GM20431 (cell line): ENCODE results near the gene CEP55.
"Not testable (repeated sequence)": the region's sequence is repeated elsewhere in the genome, so short reads cannot be mapped to it uniquely, and the experiment has no call there.

Experiments used
- in situ Hi-C: fragments of 300-500 bp; cut with MseI, MboI; formaldehyde crosslinking; loops from one replicate; pipeline ENCODE4 v1.15.0; 2020; ENCODE audit warnings: low sequenced_read_pairs; ENCODE audit not compliant: unreplicated experiment

CEP55 gene

DNA sequence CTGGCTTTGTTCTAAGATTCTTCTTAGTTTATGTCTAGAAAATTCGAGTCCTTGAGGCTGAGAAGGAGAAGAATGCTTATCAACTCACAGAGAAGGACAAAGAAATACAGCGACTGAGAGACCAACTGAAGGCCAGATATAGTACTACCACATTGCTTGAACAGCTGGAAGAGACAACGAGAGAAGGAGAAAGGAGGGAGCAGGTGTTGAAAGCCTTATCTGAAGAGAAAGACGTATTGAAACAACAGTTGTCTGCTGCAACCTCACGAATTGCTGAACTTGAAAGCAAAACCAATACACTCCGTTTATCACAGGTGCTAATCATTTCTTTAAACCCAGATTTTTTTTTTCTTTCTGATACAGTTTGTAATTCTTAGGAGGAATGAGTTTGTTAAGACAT lies 6.7 kb downstream of the CEP55 start:
- in situ Hi-C loops = no loop called here

DNA sequence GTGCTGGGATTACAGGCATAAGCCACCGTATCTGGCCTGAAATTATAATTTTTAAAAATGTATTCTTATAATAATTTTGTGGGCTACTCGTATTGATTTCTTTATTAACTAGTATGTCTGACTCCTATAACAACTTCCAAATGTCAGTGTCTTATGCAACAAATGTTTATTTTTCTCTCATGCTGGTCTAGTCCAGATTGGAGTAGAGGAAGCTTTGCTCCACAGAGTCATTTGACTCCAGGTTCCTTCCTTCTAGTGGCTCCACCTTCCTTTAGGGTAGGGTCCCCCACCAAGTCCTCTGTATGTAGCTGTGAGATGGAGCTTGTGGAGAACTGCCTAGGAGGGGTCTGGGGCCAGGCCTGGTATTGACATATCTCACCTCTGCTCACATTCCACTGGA lies 8.7 kb downstream of the CEP55 start:
- in situ Hi-C loops = no loop called here

DNA sequence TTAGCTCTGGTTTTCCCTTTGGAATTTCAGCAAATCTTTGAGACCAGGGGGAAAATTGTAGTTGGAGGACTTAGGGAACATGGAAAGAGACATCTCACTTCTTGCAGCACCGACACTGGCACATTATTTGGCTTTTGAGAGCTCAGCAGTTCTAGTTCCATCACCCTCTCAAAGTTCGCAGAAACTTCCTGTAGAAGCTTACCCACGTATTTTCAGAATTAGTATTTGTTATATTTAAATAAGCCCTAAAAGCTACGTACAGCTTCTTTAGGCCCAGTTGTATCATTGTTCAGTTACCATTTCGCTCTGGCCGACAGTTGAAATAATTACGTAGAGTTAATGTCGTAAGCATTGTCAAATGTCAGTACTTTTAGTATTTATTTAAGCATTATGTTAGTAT lies 13.4 kb downstream of the CEP55 start:
- in situ Hi-C loops = loop anchor here (10.0 kb wide), 1 partner anchor 135 kb away; no protein-coding TSS in a partner anchor

DNA sequence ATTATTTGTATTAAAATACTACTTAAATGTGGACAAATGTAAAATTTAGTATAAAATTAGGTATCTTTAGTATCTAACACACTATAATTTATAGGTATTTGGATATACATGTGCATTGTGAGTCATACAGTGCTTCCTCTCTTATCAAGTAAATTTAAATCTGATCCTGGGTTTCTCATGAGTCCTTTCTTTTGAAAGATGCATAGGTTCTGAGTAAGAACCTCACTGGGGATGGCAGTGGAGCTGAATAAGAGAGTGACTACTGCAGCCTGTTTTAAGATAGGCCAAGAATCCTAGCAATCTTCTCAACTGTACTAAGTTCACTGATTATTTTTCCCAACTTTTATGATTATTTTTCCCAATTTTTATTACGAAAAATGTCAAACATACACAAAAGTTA lies 16.2 kb downstream of the CEP55 start:
- in situ Hi-C loops = loop anchor here (10.0 kb wide), 1 partner anchor 138 kb away; no protein-coding TSS in a partner anchor

DNA sequence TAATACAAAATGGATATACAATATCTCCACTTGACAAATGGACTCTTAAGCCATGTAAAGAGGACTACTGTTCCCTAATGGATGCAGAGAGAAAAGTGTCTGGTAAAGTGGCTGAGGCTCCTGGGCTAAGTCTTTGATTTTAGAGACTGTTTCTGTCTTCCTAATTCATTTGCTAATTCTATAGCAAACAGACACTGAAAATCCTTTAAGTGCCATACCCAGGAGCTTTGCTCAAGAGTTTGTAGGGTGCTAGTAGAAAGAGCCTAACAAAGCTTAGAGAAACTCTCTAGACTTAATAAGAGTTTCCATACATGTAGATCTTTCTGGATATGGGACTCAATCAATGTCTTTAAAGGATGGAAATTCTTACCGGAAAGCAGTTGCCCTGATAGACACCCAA lies 16.7 kb downstream of the CEP55 start:
- in situ Hi-C loops = loop anchor here (10.0 kb wide), 1 partner anchor 138 kb away; no protein-coding TSS in a partner anchor

DNA sequence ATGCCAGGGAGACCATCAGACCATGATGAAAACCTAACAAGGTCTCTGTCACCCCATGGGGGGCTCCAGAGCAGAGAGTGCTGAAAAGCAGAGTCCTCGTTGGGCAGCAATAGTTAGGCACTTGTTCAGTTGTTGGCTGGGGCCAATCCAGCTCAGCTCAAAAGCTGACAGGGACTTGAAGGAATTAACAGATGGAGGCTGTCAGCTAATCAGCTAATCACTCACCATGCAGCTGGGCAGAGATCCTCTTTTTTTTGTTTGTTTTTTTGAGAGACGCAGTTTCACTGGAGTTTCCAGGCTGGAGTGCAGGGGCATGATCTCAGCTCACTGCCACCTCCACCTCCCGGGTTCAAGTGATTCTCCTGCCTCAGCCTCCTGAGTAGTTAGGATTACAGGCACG lies 18.1 kb downstream of the CEP55 start:
- in situ Hi-C loops = loop anchor here (10.0 kb wide), 1 partner anchor 140 kb away; no protein-coding TSS in a partner anchor

DNA sequence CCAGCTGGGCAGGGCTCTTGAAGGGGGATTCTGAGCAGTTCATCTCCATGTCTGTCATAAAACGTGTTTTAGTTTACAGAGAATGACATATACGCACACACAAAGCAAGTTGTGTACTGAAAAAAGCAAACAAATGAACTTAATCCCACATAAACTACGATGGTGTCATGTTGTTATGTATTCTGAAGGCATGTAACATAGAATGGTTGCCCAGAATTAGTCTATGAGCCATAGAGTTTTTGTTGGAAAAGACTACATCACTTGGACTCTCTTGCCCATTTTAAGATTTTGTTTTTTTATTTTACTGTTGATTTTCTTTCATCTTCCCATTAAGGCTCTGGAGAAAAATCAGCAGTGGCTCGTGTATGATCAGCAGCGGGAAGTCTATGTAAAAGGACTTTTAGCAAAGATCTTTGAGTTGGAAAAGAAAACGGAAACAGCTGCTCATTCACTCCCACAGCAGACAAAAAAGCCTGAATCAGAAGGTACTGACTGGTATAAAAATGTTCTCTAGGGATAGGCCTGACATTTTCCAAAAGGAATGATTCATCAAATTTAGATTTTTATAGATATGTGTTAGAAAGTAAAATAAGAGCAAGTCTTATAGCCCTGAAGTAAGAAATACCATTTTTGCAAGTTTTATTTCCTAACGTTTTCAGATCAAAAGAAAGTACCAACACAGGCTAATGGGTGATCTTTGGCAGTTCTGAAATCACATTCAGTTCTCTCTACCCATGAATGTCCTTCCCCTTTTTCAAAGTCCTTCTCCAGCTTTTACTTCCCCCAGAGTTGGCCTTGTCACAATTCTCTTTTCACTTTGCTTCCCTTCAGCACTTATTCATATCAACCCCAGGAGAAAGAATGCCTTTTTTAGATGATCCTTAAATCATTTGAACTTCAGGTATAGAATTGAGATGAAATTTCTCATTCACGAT lies 18.9 kb downstream of the CEP55 start:
- in situ Hi-C loops = loop anchor here (10.0 kb wide), 1 partner anchor 141 kb away; no protein-coding TSS in a partner anchor

DNA sequence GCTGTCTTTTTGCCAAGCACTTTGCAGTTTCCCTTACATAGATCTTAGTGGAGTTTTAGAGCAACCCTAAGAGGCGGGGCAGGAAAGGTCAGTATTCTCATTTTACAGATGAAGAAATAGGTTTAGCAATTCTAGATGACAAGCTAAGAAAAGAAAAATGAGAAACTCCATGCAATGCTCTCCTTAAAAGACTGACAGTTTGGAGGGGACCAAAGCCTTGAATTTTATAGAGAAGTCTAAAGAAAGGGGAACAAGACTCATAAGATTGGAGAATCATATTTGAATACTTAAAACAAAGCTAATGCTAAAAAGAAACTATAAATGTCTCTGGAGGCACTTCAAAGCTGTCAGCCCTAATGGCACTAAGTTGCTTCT lies 19.6 kb downstream of the CEP55 start:
- in situ Hi-C loops = loop anchor here (10.0 kb wide), 1 partner anchor 141 kb away; no protein-coding TSS in a partner anchor

DNA sequence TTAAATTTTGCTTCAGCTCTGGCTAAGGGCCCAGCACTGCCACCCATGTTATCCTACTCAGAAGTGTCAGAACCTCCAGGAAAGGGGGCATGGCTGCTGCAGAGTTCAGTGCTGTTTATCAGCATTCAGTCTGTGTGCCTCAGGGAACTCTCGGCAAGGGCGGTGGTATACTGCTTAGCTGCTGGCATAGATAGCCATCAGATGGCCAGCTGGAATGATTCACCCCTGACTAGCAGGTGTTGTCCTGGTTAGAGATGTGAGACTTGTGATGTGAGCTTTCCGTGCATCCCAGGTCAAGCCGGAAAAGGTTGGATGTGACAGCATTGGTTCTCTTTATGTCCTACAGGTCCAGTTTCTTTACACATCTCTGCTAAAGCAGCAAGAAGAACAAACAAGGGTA lies 22.1 kb downstream of the CEP55 start:
- in situ Hi-C loops = loop anchor here (10.0 kb wide), 1 partner anchor 144 kb away; no protein-coding TSS in a partner anchor

DNA sequence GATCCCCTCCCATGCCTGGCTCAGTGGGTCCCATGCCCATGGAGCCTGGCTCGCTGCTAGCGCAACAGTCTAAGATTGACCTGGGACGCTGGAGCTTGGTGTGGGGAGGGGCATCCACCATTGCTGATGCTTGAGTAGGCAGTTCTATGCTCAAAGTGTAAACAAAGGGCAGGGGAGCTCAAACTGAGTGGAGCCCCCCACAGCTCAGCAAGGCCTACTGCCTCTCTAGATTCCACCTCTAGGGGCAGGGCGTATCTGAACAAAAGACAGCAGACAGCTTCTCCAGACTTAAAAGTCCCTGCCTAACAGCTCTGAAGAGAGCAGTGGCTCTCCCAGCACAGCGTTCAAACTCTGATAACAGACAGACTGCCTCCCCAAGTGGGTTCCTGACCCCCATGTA lies 38.9 kb downstream of the CEP55 start:
- in situ Hi-C loops = no loop called here

DNA sequence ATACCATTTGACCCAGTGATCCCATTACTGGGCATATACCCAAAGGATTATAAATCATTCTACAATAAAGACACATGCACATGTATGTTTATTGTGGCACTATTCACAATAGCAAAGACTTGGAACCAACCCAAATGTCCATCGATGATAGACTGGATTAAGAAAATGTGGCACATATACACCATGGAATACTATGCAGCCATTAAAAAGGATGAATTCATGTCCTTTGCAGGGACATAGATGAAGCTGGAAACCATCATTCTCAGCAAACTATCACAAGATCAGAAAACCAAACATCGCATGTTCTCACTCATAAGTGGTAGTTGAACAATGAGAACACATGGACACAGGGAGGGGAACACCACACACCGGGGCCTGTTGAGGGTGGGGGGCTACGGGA lies 44.5 kb downstream of the CEP55 start:
- in situ Hi-C loops = not testable (repeated sequence)

DNA sequence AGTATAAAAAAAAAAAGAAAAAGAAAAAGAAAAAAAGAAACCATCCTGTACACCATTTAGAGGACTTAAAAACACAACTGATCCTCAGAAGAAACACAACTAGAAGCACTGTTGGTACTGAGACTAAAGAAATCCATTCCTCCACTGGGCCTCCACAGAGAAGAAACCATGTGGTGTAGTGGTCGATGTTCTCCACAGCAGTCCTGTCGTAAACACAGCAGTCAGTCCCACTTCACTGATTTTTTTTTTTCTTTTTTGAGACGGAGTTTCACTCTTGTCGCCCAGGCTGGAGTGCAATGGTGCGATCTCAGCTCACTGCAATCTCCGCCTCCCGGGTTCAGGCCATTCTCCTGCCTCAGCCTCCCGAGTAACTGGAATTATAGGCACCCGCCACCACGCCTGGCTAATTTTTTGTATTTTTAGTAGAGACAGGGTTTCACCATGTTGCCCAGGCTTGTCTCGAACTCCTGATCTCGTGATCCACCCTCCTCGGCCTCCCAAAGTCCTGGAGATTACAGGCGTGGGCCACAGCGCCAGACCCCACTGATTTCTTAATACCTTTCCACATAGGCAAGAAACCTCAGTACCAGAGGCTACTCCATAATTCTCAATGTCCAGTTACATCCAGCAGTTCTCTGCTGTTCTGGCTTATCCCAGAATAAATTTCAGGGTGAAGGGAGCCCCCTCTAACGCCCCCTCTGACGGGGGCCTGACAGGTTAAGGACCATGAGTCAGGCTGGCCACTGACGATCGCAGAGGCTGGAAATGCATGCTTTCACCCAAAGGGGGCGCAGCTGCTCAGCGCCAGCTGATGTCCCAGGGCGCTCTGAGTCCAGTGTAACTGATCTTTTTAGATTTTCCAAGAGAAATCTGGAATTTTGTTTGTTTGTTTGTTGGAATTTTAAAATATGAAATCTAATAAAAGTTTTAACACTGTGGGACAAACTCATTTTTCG lies 45.3 kb downstream of the CEP55 start:
- in situ Hi-C loops = no loop called here

DNA sequence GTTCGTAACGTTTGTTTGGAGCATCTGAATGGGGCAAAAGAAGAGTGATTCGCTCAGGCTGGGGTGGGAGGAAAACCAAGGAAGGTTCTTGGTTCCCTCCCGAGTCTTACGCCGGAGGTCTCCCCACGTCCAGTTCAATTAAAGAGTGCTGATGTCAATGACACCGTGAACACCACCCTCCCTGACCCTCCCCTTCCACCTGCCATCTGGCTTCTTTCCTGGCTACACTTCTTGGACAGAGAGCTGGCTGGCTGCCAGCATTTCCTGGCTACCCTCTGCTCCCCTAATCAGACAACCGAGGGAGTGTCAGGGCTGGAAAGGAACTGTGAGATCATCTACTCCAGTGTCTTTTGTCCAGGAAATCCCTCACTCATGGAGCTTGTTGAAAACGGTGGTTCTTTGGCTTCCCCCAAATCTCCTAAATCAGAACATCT lies 46.0 kb downstream of the CEP55 start:
- in situ Hi-C loops = no loop called here

DNA sequence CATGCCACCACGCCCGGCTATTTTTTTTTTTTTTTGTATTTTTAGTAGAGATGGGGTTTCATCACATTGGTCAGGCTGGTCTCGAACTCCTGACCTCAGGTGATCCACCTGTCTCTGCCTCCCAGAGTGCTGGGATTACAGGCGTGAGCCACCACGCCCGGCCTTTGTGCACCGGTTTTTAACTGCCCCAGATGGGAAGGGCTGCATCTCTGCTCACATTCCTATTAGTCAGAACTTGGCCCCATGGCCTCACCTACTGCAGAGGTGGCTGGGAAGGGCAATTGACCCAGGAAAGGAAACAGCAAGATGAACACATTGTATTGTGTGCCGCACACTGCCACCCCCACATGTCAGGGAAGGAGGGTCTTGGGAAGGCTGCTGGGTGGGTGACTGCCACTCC lies 50.6 kb downstream of the CEP55 start:
- in situ Hi-C loops = not testable (repeated sequence)

DNA sequence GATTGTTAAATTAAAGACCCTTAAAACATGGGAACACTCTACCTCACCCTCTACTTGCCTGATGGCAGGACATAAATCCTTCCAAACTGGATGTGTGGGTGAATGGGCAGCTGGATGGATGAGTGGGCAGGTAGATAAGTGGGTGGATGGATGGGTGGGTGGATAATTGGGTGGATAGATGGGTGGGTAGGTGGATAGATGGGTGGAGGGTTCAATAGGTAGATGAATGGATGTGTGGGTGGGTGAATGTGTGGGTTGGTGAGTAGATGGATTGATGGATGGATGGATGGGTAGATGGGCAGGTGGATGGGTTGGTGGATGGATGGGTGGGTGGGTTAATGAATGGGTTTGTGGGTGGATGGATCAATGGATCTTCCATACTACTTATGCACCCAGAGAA lies 51.1 kb downstream of the CEP55 start:
- in situ Hi-C loops = no loop called here

DNA sequence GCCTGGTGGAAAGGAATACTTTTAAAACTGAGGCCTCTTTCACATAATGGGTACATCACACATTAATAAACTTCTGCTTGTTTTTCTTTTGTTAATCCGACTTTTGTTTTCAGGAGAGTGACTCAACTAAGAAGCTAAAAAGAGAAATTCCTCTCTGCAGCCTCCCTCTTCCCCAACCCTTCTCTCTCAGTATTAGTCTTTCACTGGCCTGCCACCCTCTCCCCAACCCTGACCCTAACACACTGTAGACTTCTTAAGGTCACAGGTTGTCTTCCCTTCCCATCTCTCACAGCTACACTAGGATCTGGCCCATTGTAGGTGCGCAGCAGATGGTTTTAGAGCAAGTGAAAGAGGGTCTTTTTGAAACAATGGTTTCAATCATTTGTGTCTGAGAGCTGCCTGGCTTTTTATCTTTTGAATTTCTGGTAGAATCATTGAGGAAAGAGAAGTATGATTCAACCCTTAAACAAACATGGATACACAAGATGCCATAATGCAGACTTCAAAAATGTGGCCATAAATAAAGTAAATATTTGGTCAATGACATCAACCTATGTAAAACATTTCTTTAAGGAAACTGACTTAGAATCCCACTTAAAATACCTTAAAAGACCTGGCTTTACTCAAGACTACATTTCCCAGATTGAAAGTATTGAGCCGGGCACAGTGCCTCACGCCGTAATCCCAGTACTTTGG lies 52.1 kb downstream of the CEP55 start:
- in situ Hi-C loops = no loop called here

DNA sequence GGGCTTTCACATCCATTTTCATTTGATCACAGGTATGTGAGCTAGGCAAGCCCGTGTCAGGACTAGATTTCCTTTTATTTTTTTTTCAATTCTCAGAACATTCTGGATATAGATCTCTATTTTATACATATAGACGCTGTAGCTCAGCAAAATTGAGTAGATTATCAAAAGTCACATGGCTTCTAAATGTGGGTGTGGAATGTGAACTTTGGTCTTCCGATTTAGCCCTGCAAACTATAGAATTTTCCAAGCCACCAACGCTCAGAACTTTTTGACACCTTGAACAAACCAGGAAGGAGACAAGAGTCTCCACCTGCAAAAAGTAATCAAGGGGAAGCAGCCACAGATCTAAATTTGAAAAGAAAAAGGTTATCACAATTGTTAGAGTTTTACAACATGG lies 54.2 kb downstream of the CEP55 start:
- in situ Hi-C loops = no loop called here

DNA sequence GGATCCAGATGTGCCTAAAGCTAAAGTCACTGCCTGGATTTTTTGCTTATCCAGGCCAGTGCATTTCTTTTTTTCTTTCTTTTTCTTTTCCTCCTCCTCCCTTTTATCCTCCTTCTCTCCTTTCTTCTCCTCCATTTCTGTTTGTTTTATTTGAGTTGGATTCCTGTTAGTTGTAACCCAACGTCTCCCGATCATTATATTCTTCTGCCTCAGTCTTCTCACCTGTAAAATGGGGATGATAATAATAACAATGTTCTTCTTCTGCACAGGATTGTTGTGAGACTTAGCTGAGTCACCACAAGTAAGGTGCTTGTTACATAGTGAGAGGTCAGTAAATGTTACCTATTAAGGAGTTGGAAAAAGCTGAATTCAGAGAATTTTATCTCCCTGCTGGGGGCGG lies 56.4 kb downstream of the CEP55 start:
- in situ Hi-C loops = no loop called here

DNA sequence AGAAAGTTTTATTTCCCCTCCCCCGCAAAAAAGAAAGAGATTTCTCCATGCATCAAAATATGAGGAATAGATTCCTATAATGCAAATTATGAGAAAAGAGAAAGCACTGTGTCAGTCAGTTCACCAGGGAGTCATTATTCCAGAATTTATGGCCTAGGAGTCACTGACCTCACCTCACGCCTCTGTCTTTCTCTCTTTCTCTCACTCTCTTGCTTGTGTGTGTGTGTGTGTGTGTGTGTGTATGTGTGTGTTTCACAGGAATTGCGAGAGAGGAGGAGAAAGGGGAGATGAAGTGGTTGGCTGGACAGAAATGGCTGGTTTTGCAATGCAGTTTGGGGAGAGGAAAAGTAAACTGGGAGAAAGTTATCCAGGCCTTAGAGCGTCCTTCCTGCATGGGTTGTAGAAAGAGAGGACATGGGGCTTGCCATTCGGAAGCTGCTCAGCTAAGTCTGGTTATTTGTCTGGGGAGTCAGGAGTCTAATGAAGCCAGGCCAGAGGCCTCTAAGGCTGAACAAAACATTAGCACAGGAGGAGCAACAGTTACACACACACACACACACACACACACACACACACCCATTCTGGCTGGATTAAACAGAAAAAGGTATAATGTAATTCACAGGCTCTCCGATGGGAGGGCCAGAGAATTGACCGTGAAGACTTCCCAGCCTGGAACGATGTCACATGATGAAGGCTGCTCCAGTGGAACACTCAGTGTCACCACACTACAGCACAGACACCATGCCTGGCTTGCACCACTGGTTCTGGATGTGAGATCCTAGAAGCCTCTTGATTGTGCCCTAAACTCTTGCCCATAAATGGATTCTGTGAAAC lies 57.3 kb downstream of the CEP55 start:
- in situ Hi-C loops = no loop called here
